HG02938 (cell line): ENCODE measurements around the gene POLR3A.

Experiments used
- ATAC-seq: cut with Tn5 transposase; IDR thresholded peaks from one replicate; pipeline ENCODE4 v1.9.1; 2021; ENCODE audit warnings: mild to moderate bottlenecking, moderate library complexity; ENCODE audit not compliant: unreplicated experiment

Gene POLR3A

DNA sequence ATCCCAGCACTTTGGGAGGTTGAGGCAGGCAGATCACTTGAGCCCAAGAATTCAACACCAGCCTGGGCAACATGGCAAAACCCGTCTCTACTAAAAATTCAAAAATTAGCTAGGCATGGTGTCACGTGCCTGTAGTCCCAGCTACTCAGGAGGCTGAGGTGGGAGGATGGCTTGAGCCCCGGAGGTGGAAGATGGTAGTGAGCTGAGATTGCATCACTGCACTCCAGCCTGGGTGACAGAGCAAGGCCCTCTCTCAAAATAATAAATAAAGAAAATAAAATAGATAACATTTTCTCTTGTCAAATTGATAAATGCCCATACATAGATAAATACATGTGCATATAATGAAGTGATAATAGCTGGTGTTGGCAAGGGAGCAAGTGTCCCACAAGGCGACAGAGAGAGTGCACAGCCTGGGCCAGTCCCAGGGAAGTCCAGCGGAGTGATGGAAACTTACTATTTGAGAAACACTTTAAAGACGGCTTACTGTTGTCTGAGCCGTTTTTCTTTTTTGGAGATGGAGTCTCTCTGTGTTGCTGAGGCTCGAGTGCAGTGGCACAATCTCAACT, 69.3 kb downstream of the POLR3A start:
- ATAC-seq: no peak

DNA sequence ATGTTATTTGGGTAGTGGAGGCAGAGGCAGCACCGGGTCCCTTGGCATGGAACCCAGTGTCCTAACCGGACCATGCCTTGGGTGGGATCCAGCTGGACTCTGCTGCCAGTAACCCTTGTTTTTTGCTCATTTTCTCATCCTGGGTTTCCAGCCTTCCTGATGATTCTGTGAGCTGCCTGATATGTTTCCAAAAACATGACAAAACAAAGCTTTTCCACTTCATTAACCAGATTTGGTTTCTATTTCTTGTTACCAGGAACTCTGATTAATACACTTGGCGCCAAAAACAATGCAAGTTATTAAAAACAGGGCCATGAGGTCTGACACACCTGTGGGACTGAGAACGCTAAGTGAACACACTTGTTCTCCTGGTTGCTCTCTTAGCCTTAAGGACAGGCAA, 69.9 kb downstream of the POLR3A start:
- ATAC-seq: no peak

DNA sequence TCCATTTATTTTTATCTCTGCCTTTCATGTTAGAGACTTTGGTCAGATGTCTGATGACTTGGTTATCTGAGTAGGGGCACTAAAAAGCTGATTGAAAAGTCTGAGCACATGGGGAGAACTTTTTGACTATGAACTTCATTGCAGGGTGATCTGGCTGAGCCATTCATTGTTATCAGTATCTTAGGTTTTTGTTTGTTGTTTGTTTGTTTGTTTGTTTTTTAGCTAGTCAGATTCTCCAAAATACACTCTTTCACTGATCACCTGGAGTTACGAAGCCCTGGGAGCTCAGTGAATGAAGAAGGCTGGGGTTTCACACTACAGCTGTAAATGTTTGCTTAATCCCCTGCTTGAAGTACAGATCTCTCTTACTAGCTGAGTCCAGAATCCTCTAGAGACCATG, 74.2 kb downstream of the POLR3A start:
- no peak for ATAC-seq

GRCh38 chr10:77949167-77949566, 80.1 kb downstream of the POLR3A start:
- ATAC-seq: no peak

DNA sequence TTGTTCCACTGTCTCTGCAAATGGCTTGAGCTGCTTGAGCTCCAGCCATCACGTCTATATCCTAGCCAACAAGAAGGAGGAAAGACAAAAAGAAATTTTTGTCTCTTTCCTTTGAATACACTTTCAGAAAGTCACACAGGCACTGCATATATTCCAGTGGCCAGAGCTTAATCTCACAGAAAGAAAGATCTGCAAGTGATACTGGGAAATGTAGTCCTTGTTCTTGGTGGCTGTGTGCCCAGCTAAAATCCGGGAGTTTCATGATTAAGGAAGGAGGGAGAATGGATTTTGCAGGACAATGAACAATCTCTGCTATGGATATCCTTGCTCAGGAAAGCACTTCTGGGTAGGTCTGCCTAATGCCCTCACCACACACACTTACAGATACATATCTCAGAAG, 83.2 kb downstream of the POLR3A start:
- ATAC-seq: no peak

DNA sequence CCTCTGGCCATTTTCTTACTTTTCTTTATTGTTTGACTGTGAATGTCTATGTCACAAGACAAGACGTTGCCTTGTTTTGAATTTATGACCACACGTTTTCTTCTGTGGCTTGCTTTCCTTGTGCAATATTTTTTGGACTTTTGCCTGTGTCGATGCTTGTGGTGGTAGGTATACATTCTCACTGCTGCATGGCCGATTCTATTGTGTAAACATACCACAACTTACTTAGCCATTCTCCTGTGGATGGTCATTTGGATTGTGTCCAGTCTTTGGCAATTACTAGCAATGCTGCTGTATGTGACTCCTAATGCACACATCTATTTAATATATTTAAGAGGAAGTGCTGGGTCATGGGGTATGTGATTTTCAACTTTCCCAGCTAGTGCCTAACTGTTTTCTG, 84.8 kb downstream of the POLR3A start:
- no peak for ATAC-seq

DNA sequence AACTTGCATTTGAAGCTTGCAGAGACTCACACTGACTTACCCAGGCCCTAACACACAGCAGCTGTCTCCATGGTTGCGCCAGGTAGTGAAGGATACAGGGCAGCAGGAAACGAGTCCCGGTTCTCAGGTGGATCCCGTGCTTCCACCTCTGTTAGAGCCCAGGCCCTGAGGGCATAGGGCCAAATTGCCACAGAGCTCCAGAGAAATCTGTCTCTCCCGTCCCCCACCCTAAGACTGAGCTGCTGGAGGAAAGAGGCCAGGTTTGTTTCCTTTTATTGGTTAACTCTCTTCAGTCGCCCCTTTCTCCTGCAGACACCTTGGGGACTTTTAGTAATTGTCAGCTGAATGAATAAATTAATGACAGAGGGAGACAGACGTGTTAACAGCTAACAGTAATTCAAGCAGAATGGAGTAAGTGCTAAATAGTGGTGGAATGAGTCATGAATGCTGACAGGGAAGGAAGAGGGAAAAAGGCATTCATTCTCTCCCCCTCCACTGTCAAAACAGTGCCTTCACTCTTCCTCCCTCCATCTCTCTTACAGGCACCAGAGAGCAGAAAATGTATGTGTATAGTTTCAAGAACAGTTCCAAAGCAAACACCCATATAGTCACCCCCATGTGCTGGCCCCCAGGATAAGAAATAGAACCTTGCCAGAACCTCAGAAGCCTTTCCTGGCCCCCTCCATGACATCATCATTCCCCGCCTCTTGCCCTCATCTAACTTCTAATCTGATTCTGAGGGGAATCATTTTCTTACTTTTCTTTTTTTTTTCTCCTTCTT, 86.0 kb downstream of the POLR3A start:
- no peak for ATAC-seq

GRCh38 chr10:77941790-77942189, 87.5 kb downstream of the POLR3A start:
- no peak for ATAC-seq

GRCh38 chr10:77940627-77941026, 88.7 kb downstream of the POLR3A start:
- no peak for ATAC-seq

DNA sequence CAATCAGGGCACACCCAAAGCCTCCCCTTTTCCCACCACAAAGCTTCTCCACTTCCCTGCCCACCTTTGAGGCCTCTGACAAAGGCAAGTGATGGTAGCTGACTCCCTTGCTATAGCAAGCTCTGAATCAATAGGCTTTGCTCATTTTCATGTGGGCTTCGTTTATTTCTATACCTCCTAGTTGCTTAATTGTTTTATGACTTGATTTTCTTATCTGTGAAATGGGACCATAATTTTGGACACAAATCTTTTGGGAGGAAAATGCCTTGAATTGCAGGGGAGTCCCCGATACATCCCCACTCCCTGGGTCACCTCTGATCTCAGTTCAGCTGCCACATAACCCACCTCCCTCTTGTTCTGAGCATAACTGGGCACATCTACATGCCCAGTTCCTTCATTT, 89.1 kb downstream of the POLR3A start:
- ATAC-seq: no peak

DNA sequence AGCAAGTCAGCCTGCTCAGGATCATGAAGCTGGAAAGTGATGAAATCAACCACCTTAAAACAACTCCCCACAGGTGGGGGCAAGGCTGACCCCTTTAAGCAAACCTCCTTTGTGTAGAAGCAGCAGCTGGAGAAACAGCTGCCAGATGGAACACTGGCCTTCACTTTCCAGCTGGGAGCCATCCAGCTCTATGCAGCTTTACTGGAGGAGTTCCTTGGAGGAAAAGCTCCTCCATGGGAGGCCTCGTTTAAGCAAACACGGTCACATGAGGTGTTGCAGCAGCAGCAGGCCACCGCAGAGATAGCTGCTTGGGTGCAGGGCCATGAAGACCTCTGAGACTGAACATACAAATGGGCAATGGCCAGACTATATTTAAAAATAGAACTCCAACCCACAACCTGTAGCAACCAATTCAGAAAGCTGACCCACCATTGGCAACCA, 89.7 kb downstream of the POLR3A start:
- ATAC-seq: no peak

GRCh38 chr10:77936697-77937567, 92.4 kb downstream of the POLR3A start:
- no peak for ATAC-seq

DNA sequence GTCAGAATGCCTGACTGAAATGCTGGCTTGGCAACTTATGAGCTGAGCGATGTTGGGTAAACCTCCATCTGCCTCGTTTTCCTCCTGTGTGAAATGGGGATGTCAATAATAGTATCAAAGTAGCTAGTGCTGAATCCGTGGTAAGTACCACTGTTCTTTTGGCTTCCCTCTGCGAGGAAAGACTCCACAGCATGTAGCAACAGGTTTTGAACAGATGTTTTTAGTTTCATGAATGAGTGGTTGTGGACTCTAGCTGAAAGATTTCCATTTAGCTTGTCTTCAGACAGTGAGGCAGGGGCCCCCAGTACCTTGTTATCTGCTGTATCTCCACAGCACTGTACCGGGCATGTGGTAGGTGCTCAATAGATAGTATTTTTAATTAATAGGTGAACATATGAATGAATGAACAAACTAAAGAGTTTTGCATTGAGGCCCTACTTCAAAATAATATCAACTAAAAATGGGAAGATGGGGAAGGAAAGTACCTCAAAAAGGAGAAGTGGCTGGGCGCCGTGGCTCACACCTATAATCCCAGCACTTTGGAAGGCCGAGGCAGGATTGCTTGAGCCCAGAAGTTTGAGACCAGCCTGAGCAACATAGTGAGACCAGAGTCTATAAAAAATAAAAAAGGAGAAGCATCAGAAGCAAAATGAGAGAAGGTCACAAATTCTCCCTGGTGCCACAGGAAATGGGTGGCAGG, 97.1 kb downstream of the POLR3A start:
- no peak for ATAC-seq

DNA sequence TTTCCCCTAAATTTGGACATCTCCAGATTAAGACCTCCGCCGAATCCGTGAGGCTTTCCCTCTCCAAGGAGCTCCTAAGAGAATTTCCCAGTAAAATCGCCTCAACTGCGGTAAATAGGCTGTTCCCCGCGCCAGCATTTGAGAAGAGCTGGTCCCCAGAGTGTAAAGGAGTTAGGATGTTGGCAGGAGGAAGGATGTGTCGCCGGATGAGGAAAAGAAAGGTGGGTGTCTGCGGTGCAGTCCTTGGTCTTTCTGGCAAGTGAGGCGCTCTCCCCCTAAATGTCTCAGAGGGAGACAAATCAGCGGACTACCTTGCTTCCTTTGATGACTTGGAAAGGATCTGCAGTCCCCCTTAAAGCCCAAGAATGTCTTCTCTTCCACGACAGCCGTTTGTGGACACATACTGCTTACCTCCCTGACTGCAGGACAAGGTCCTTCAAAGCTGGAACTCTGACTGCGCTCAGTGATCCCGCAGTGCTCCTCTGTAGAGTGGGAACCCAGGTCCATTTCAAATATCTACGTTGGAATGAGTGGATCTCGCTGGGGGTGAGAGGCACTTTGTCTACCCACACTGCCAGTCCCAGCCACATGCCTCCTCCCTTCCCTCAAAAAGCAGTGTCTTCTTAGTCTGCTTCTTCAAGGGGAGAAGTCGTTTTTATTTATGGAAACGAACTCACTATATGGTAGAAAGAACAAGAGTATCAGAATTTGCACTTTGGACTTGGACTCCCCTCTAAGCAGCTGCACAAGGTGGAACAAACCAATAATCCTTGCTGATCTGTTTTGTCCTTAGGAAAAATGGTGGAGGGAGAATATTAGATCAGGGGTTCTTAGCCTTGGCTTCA, 101.7 kb downstream of the POLR3A start:
- ATAC-seq: no peak

- peak; percentile 32 for ATAC-seq
Measured at GRCh38 chr10:77926566-77927401, 102.5 kb downstream of the POLR3A start, which contains the start of gene DLG5. DLG5 (minus strand) TSS chr10:77926755; CDS start chr10:77926520, 235 bp downstream.

DNA sequence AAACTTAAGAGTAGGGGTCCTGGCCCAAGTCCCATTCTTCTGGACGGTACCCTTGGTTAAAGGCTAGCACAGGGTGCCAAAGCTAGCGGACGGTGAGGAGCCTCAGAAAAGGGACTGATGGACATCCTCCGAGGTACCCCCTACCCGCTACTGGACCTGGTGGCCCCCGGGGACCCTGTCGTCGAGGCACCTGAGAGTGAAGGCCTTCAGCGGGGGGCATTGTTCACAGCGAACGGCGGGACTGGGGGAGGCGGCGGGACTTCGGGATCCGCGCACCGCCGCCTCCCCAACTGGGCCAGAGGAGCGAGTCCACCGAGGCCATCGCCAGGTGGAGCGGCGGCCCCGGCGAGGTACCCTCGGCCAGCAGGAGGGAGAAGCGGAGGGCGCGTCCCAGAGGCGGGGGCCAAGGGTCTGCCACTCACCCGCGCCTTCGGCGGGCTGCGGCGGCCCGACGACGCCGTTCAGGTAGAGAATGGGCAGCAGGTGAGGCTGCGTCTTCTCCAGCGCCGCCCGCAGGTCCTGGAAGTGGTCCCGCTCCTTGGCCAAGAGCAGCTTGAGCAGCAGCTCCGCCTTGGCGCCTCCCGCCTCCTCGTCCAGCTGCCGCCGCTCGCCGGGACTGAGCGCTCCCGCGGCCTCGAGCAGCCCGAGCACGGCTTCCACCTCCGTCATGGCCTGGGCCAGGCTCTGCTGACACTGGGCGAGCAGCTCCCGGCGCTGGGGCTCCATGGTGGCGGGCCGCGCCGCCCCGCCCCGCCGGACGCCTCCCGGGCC, 103.3 kb downstream of the POLR3A start:
- peak; percentile 49 for ATAC-seq

DNA sequence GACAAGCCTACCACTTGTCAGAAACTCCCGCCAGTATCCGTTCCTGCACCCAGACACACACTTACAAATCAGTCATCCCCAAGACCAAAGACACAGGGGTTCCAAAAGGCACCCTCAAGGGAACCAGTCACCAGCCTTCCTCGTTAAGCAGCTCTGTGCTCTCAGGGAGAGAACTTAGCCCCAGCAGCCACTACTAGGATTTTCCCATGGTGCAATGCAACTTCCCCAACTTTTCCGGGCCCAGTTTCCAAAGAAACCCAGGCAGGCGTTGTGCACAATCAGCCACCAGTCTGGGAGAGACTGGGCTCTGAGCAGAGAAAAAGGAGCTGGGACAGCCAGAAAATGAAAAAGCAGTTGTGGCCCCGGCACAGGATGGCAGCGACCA, 103.9 kb downstream of the POLR3A start:
- no peak for ATAC-seq

DNA sequence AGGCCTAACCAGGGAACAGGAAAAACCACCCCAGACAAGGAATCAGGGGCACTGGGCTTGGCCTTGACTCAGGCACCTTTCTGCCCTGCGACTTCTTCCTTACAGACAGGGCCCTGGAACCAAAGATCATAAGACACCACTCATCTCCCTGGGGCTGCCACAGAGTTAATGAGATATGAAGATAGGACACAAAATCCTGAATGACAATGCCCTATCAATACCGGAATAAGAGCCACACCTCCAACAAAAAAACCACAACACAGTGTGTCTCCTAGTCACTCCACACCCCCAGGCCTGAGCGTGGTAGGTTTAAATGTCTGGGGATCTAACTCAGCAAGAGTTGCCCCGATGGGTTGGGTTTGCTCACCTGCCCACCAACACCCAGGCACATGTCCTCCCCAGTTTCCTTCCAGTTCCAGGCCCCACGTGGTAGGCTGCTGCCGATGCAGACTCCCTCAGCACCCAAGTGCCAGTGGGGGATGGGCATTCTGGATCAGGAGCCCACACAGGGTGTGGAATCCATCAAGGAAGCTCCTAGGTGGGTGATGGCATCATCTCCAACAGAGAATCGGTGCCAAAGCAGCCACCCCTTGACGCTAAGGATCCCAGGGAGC, 106.6 kb downstream of the POLR3A start:
- no peak for ATAC-seq
